HG03571 (cell line): ENCODE data around the gene PER2.
"Not testable (repeated sequence)": the region's sequence is repeated elsewhere in the genome, so short reads cannot be mapped to it uniquely, and the experiment has no call there.

Experiments used
- ATAC-seq: cut with Tn5 transposase; IDR thresholded peaks from one replicate; pipeline ENCODE4 v1.9.1; 2021; ENCODE audit not compliant: unreplicated experiment

The PER2 gene

DNA sequence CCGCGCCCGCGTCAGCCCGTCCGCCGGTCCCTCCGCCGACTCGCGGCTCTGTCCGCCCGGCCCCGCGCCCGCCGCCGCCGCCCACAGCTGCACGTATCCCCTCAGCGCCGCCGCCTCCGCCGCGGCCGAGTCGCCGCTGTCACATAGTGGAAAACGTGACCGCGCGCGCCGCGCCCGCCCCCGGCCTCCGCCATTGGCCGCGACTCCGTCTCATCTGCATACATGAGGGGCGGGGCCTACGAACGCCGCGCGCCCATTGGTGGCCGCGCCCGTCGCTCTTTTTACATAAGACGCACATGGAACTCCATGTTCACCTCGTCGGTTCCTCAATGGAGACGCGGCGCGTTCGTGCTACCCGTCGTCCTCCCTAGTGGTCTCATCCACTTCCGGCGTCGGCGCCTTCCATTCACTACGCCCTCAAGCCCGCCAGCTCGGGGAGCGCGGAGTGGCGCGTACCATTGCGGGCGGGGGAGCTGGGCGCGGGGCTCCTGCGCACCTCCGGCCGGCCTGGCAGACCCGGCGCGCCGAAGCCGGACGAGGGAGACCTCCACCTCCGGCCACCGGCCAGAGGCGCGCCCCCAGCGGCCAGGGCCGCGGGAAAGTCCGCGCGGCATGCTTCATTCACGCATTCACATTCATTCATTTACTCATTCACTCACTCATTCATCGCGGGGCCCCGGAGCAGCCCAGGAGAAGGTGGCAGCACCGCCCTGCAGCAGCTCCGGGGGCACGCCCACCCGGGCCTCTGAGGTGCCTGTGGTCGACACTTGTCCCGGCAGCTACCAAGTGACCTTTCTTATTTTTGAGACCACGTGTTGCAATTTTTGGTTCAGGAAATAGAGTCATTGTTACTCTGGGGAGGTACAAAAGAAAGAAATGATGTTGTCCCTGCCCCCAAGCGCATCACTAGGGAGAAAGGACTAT lies 502 bp upstream of the PER2 start:
- peak; percentile 89 for ATAC-seq

DNA sequence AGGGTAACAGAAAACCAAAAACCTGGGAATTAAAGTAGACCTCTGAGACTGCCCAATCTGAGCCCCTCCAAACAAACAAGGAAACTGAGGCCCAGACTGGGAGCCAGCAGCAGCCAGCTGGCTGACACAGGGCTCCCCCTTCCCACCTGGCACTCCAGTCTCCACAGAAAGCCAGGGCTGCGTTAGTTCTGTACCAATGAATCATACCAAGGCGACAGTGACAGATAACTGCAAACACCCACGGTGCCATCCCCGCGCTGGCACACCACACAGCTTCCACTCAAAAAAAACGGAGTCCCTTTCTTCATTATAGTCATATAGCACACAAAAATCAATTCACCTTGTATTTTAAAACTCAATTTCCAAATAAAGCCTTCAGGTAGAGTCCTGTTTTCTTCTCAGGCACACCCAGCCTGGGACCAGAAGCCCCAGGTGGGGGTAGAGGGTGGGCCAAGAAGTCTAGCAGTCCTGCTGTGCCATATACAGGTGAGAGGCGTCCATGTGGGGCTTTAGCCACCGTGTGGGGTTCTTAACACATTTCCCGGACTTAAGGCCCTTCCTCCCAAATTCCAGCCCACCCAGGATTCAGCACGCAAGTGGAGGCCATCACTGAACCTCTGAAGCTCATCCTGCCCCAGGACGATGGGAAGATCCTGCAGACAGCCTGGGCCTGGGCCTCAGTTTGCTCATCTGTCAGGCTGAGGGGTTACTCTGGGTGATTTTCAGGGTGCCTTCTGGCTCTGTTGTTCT lies 1.2 kb downstream of the PER2 start:
- ATAC-seq, result no peak

DNA sequence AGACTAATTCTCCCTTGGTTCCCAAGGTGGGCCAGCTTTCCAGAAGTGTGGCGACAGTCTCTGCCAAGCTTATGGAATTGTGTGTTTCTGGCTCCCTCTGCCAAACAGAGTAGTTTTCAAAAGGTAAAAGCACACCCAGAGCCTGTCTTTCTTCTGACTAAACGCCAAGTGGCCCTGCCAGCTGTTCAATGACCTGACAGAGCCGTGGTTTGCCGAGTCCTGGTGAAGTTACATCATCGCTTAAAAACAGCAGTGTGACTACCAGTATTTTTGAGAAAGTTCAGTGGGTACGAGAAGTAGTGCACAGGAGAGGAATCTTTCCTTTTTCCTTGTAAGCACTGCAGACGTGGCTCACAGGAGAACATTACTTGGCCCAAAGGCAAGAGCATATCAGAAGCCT lies 1.9 kb downstream of the PER2 start:
- no peak for ATAC-seq

DNA sequence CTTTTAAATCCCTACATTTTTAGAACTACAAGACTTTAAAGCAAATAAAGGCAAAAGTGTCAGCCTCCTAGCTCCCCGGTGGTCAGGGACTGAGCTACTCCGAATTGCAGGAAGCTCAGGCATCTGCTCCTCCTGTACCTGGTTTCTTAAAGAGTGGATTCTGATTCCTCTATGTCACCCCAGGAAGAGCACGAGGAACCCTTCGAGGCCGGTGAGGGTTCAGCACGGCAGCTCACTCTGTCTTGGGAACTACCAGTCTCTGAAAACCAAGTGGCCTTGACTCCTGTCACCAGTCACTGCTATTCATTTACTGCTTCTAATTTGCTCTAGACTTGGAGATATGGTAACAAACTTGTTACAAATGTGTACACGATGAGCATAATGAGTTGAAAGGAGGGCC lies 2.3 kb downstream of the PER2 start:
- no peak for ATAC-seq

DNA sequence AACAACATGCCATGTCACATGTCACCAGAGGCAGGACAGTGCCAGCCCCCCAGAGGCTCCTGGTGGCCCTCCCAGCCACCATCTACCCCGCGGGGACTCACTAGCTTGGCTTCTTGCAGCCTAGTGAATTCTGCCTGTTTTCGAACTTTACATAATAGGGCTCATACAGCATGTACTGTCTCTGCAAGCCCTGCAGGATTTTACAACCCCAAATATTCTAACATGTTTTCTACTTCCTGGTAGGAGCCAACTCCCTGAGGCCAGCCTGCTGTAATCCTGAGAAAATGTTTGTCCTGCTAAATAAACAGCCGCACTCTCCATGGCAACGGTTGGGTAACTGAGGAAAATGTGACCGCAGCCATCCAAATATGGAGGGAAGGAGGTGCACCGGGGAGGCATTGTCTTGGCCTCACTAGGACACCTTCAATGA lies 2.7 kb downstream of the PER2 start:
- ATAC-seq, result no peak

DNA sequence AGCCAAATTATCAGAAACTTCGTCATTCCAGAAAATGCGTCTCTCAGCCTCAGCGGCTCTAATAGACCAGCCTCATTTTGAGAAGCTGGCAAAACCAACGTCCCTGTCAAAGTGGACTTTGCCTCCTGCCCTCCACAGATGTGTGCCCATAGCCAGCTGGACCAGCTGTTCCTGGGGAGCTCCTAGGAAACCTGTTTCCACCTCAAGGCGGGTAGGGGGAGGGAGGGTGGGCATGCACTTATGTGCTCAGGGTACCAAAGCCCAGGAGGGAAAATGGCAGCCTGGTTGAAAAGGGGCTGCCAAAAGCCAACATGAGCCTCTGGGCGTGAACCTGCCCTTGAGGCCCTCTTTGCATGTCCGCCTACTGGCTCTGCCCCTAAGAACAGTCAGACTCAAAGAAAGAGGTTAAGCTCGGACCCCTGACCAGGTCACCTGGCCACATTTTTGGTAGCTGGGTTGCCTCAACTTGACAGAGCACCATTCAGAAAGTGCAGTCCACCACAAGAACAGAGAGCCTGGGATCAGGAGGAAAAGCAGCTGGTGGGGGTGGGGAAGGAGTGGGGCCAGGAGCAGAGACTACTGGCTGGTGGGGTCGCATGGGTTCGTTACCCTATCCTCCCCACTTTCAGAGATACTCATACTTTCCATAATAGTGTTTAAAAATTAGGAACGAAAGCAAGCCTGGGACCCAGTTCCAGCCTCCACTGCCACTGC lies 3.5 kb downstream of the PER2 start:
- ATAC-seq, result no peak

DNA sequence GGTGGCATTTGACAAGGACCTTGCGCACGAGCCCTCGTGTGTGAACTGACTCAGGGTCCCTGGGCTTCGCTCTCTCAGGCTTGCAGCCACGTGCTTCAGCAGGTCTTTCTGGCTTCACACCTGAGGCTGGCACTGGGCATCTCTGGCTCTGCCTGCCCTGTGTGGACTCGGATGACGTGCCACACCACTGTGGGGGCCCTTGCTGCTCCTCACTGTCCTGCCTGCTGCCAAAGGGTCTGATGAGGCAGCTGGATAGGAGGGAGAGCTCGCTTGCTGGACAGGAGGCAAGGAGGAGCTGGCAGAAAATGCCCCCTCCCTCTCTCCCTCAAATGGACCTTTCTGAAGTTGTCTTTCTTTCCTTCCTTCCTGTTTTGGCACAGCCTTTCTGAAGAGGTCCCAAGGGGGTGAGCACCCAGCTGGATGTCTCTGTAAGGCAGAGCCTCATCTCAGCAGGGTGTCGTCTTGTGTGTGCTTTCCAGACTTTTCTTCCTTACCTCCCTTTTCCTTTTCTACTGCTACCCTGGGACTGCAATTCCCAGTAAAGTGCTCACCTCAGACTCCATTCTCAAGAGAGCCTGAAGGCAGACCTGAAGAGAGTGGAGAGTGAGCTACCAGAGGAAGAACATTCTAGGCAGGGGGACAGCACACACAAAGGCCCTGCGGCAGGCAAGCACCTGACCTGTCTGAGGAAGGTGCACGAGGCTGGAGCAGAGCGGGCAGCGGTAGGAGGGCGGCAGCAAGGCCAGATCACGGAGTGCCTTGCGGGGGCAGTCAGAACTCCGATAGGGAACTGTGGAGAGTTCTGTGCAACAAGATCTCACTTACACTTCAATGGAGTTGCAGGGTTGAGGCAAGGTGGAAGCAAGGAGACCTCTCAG lies 5.3 kb downstream of the PER2 start:
- no peak for ATAC-seq

DNA sequence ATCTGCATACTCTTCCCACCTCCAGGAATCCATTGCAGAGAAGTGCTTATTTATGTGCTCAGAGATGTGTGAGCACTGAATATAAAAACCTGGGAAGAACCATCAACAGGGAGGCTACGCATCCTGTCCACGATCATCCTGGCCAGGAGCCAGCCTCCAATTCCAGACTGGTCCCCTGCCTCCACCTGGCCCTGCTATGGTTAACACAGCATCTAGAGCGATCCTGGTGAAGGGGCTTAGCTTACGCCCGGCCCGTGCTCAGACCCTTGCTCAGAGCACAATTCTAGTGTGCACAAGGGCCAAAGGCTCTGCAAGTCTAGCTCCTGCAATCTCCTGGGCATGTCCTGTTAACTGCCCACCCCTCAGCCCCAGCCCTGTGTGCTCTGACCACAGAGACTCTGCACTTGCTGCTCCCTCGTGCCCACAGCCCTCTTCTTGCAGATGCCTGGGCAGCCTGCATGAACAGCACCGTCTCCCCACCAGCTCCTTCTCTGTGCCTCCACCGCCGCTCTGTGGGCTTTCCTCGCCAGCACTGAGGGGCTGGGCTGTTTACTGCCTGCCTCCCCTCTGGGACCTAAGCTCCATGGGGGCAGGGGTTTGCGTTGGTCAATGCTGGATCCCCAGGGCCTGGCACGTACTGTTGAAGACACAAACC lies 6.5 kb downstream of the PER2 start:
- no peak for ATAC-seq

DNA sequence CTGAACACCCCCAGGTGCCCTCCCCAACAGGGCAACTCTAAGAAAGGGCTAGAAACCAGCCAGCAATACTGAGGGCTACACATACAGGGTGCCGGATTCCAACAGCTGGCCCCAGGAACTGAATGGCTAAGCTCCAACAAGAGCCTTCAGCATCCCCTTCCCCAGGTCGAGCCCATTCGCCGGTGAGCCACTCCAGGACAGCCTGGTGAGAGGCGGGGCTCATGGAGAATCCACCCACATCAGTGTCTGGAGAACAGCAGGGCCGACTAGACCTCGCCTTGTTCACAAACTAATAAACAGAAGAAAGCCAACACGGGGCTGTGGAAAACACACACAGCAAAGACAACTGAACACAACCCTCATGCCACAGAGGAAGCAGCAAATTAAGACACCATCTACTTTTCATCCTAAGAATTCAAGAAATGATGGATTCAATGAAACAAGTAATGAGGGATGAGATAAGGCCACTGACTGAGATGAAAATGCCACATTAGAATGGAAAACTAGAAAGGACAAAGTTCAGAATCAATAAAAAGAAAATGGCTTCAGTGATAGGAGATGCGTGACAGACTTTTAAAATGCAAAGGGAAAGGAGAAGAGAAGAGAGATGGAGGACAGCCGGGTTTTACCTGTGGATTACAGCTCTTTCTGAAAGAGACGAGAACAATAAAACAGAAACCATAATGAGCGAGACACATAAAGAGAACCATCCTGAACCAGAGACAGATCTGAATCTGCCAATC lies 8.2 kb downstream of the PER2 start:
- ATAC-seq, result no peak

DNA sequence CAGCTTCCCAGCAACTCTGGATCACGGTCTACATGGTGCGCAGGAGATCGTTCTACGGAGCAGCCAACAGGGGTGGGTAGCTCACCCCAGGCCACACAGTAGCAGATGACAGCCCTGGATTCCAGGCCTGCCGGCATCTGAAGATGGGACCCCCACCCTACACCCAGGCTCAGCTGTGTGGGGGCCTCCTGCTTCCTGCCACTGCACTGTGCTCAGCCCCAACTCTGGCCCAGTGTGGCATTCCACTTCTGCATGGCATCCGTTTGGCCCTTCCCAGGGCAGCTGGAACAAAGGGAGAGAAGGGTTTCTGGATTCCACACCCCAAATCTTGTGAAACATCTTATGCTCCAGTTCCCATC lies 9.1 kb downstream of the PER2 start:
- no peak for ATAC-seq

DNA sequence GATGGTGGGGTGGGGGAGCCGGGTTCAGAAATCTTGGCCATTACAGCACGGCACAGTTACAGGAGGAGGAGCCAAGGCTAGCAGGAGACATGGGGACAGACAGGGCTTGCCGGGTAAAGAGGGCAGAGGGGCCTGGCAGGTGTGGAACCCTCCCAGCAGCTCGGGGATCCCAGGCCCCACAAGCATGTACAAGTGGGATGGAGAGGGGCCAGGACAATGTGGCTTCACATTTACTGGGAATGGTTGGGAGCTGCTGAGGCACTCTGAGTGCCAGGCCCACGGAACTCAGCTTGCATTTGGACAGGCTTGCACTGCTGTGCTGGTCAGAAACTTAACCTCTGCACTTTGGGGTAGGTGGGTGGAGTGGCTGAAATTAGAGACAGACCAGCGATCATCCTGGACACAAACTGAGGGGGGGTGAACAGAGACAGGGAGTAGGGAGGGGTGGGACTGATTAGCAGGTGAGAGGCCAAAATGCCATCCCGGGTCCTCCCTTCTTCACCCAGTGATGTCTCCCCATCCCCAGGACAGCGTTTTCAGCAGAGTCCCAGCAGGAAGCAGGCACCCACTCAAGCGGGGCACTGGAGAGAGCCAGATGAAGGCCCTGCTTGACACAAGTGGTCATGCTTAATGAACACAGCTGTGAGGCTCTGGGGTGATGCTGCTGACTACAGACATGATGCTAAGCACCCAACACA lies 9.6 kb downstream of the PER2 start:
- ATAC-seq, result no peak

DNA sequence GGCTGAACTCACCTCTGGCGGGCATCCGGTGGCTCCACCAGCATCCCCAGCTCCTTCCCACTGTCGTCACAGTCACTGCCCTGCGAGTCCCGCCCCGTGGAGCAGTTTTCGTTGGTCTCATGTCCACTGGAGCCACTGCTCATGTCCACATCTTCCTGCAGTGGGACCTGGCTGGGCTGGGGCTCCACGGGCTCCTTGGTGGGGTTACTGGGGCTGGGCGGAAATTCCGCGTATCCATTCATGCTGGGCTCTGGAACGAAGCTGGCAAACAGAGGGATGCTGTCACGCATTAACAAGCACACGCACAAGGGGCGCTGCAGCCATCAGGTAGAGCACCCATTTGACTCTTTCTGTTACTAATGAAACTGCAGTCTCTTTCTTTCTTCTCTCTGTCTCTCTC lies 10.7 kb downstream of the PER2 start:
- no peak for ATAC-seq

DNA sequence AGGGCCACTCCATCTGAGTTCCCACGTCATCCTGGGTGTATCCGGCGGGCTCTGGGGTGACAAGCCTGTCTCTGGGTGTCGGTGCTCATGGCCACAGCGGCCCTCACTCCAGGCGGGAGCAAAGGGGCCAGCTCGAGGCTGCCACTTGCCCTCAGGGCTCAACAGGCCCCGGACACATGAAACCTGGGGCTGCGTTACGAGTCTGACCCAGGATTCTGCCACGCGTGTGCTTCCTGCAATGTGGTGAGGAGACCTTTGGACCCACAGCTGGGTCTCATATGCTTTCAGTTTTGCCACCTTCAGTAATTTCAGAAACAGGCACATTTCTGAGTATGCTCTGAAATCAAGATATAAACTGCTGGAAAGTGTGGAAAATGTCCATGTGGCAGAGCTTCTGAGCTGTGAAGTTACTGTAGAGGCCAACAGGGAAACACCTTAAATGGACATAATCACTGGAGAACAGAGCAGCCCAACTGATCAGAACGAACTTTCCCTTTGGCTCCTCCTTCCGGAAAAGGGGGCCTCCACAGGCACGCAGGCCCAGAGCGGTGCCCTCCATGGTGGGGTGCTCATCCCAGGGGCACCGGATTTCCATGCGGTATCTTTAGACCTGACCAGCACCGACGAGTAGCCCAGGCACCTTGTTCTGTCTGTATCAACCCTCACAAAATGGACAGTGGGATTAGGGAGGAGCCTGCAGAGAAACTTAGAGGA lies 14.1 kb downstream of the PER2 start:
- no peak for ATAC-seq

DNA sequence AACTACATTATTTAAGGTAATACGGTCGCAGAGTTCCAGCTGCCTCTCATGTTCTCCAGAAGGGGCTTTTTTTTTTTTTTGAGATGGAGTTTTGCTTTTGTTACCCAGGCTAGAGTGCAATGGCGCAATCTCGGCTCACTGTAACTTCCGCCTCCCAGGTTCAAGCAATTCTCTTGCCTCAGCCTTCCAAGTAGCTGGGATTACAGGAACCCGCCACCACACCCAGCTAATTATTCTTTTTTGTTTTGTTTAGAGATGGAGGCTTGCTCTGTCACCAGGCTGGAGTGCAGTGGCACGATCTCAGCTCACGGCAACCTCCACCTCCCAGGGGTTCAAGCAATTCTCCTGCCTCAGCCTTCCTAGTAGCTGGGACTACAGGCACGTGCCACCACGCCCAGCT lies 15.0 kb downstream of the PER2 start:
- not testable (repeated sequence) for ATAC-seq

DNA sequence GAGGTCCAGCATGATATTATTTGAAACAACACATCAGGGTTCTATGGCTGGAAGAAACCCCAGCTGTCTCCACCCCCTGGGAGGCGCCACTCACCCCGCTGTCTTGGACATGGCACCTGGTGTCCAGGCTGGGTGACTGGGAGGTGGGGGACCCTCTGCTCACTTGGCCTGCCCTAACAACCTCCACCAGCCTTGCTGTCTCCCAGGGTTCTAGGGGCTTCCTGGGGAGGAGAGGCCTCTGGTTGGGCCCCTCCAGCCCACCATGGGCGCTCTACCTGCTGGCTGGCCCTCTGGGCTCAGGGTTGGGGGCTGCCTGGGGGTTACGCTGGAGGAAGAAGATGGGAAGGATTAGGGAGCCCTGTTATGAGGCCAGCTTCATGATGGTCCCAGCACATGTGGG lies 16.3 kb downstream of the PER2 start:
- no peak for ATAC-seq

DNA sequence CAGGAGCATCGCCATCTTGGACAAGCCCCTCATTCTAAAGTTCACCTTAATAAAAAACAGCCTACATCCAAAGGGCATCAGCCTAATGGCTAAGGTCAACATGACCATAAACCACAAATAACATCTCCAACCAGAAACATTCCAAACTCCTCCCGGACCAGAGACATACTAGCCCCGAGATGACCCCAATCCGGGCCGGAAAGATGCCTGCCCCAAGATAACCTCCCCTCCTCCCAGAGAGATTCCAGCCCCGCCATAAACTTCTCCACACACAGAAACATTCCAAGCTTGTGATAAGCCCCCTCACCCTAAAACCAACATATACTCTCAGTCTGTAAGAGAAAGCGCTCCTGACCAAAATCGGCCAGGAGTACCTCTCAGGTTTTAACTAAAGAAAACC lies 16.7 kb downstream of the PER2 start:
- not testable (repeated sequence) for ATAC-seq

DNA sequence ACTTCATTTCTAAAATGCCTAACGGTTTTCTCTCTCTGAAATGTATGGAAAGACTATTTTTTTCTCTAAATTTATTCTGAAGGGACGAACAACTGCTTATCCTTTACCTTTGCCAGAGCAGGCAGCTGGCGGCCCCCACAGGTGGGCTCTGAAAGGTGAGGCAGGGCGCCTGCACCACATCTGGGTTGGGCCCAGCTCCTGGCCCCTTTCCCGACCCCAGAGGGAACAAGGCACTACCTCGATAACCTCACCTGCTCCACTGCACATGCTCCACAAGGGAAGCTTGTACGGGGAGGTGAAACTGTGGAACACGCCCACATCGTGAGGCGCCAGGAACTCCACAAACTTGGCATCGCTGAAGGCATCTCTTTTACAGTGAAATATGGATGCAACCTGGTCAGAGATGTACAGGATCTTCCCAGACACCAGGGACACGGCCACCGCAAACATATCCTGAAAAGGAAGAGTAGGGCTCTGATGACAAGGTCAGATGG lies 17.3 kb downstream of the PER2 start:
- ATAC-seq, result no peak

DNA sequence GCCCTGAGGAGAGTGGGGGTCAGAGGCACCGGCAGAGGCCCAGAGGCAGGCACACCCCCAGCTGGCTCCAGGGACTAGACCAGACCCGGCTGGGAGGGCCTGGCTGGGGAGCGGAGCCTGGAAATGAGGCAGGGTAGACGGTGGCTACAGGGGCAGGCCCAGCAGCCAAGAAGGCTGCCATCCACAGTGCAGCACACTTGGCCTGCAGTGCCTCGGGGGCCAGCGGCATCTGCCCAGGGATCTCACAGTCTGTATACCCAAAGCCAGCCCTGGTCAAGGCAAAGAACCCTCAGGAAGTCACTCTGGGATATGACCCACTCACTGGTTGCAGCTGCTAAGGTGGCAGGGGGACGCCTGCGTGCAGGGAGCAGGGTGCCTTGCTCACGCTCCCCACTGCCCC lies 17.8 kb downstream of the PER2 start:
- ATAC-seq, result no peak
